Ovary (tissue), 9 donors: ENCODE results near the gene GOLGA5. TPM values are rescaled to one million over a fixed set of nuclear protein-coding genes. Genes with fewer than 3 reads are reported as not detected.

Experiments used
- DNase-seq, 5 donors: peaks; one replicate each; pipeline ENCODE4 v3.0.0-alpha.2; 2019 to 2020
- H3K27ac ChIP-seq, 2 donors: fragments of 200-600 bp; one replicate each; pipeline versions ENCODE4 v1.5.1 to v1.8.0; 2019 to 2022
- H3K27me3 ChIP-seq: fragments of 200-600 bp; one replicate; pipeline ENCODE4 v1.8.0; 2022
- H3K36me3 ChIP-seq: fragments of 200-600 bp; sonication (generic); one replicate; pipeline ENCODE4 v1.5.1; 2019
- H3K4me1 ChIP-seq: one replicate; pipeline ENCODE4 v1.8.1; 2013; ENCODE audit warnings: mild to moderate bottlenecking, moderate library complexity; ENCODE audit not compliant: insufficient read depth
- H3K4me3 ChIP-seq: fragments of 200-600 bp; sonication (generic); one replicate; pipeline ENCODE4 v1.5.1; 2017
- H3K9me3 ChIP-seq, 2 donors: fragments of 200-600 bp in 1 of 2; sonication (generic) in 1 of 2; one replicate each; pipeline versions ENCODE4 v1.5.1 to v1.8.1; 2013 to 2019; ENCODE audit warnings: mild to moderate bottlenecking in 1 of 2, moderate library complexity in 1 of 2
- EP300 ChIP-seq: sonication (generic); formaldehyde crosslinking; IDR thresholded peaks from one replicate; pipeline ENCODE4 v1.6.1; 2017; ENCODE audit warnings: antibody characterized with exemption
- POLR2A ChIP-seq: fragments of 450-650 bp; IDR thresholded peaks from one replicate; pipeline ENCODE4 v1.6.1; 2017; ENCODE audit warnings: antibody characterized with exemption, mild to moderate bottlenecking, moderate library complexity
- WGBS, 3 donors: extraction: QIAGEN DNeasy Blood & Tissue Kit in 1 of 3; methylation state at CpG; one replicate each; pipeline versions ENCODE4 v1.1.5 to v1.1.7; 2013 to 2017; 5-methylcytosine and 5-hydroxymethylcytosine counted together
- intact Hi-C, 4 donors: fragments of 100-400 bp; cut with DNase I; formaldehyde crosslinking; loops; one replicate each; pipeline versions ENCODE4 v1.11.0 to v1.15.1; 2022 to 2023
- polyA plus RNA-seq, 2 donors: library from polyadenylated mRNA; stranded (reverse); fragments of 200-250 nt in 1 of 2; fragments of 350-450 nt in 1 of 2; fragmentation: Illumina TruSeq in 1 of 2; extraction: RNeasy Lipid Tissue Mini Kit (QIAGEN cat#74804) in 1 of 2; gene quantifications; one replicate each; pipeline ENCODE4 v1.2.3, GENCODE V29; 2013 to 2014
- total RNA-seq, 7 donors: library from RNA; depleted of rRNA in 2 of 7; stranded (reverse); fragments of >200 nt in 2 of 7; fragmentation: NEBNext Ultra II Directional in 3 of 7; extraction: Animal tissue kit (Norgen Biotek cat#: 25700) in 3 of 7; gene quantifications; one replicate each; pipeline versions ENCODE4 v1.1.0 to v1.2.4, GENCODE V29; 2016 to 2023
- TF ChIP-seq, protein P1 (sequence below), 3 donors: fragments of 450-650 bp in 2 of 3; fragments of 200-600 bp in 1 of 3; IDR thresholded peaks; one replicate each; pipeline versions ENCODE4 v1.5.1 to v1.8.0; 2016 to 2022; ENCODE audit warnings: antibody characterized with exemption in 3 of 3, mild to moderate bottlenecking in 1 of 3
- donor health status: DM: no; HTN: no; CAD: no; lungs with moderate emphysema.
- donor health status: DM: no; HTN: no; CAD: no.
- donor health status: Bipolar disorder and iron deficiency.
- donor health status: DM: yes; HTN: yes; CAD: no.
- donor health status: DM: no; HTN: no; CAD: no.
- donor health status: DM: yes; HTN: yes; CAD: no.

Gene GOLGA5
- total and polyA plus RNA-seq, 9 donors, result 19.6 to 31.2 (median 25.9) TPM

DNA sequence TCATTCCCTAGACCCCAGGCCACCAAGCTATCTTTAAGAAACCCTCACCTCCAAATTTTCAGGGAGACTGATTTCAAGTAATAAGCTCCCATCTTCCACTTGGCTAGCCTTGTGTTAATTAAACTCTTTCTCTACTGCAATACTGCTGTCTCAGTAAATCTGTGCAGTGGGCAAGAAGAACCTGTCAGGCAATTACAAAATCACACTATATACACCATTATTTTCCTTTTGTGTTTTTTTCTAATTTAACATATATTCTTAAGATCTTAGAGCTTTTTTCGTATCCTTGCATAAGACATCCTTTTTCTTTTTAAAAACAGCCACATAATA lies 7.7 kb upstream of the GOLGA5 start:
- no peaks in the 10 kb centered on the region for H3K36me3 ChIP-seq
- H3K9me3 ChIP-seq, result no peaks in the 10 kb centered on the region
- H3K4me1 ChIP-seq, result peaks cover 5% of the 10 kb centered on the region
- no peak for DNase-seq
- H3K27ac ChIP-seq, result peak overlapping the region; percentile 72
- intact Hi-C loops, result loop anchor here in 3 of 4 donors (2.0 to 10.0 kb wide), 3 partner anchors 72 to 102 kb away; no protein-coding TSS in a partner anchor
- 90 to 98% (median 97%) methylated on average over 1 of the region's 1 CpG for WGBS, 3 donors
- no peaks in the 10 kb centered on the region for H3K27me3 ChIP-seq
- TF ChIP-seq, protein P1, sequence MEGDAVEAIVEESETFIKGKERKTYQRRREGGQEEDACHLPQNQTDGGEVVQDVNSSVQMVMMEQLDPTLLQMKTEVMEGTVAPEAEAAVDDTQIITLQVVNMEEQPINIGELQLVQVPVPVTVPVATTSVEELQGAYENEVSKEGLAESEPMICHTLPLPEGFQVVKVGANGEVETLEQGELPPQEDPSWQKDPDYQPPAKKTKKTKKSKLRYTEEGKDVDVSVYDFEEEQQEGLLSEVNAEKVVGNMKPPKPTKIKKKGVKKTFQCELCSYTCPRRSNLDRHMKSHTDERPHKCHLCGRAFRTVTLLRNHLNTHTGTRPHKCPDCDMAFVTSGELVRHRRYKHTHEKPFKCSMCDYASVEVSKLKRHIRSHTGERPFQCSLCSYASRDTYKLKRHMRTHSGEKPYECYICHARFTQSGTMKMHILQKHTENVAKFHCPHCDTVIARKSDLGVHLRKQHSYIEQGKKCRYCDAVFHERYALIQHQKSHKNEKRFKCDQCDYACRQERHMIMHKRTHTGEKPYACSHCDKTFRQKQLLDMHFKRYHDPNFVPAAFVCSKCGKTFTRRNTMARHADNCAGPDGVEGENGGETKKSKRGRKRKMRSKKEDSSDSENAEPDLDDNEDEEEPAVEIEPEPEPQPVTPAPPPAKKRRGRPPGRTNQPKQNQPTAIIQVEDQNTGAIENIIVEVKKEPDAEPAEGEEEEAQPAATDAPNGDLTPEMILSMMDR (IDR thresholded peaks at IDR 0.05), result no peak
- no peak overlapping the region for H3K4me3 ChIP-seq

- Histone ChIP-seq H3K27ac (no peak overlapping the region), H3K9me3 (no peaks in the 10 kb centered on the region), H3K27me3 (no peaks in the 10 kb centered on the region), H3K36me3 (no peaks in the 10 kb centered on the region), H3K4me3 (no peak overlapping the region), H3K4me1 (peaks cover 5% of the 10 kb centered on the region)
- WGBS, 3 donors, result 94 to 97% (median 94%) methylated on average over 2 of the region's 2 CpGs
- DNase-seq, result no peak
- TF ChIP-seq EP300 (no peak), POLR2A (no peak)
- TF ChIP-seq, protein P1 (IDR thresholded peaks at IDR 0.05), result no peak
- intact Hi-C loops, result loop anchor here in 3 of 4 donors (2.0 to 10.0 kb wide), 3 partner anchors 73 to 103 kb away; no protein-coding TSS in a partner anchor
Observed at GRCh38 chr14:92787554-92787953, 6.6 kb upstream of the GOLGA5 start.

GRCh38 chr14:92789457-92790089 lies 4.5 kb upstream of the GOLGA5 start:
- Histone ChIP-seq H3K4me3 (no peak overlapping the region), H3K36me3 (no peaks in the 10 kb centered on the region)
- intact Hi-C loops, result loop anchor here in 2 of 4 donors (10.0 kb wide), 2 partner anchors 75 to 105 kb away; no protein-coding TSS in a partner anchor

GRCh38 chr14:92792885-92793284 lies 1.2 kb upstream of the GOLGA5 start:
- Histone ChIP-seq H3K4me1 (peaks cover 4% of the 10 kb centered on the region), H3K4me3 (no peak overlapping the region), H3K27me3 (no peaks in the 10 kb centered on the region), H3K9me3 (no peaks in the 10 kb centered on the region), H3K36me3 (no peaks in the 10 kb centered on the region), H3K27ac (no peak overlapping the region)
- WGBS, 3 donors, result 59 to 76% (median 68%) methylated on average over 4 of the region's 4 CpGs
- TF ChIP-seq POLR2A (no peak), EP300 (no peak)
- TF ChIP-seq, protein P1 (IDR thresholded peaks at IDR 0.05), result no peak
- DNase-seq, result no peak
- intact Hi-C loops, result no loop called here

More at GRCh38 chr14:92789457-92790089, 4.5 kb upstream of the GOLGA5 start:
- peaks cover 5% of the 10 kb centered on the region for H3K4me1 ChIP-seq
- no peaks in the 10 kb centered on the region for H3K27me3 ChIP-seq
- no peak overlapping the region for H3K27ac ChIP-seq
- no peaks in the 10 kb centered on the region for H3K9me3 ChIP-seq
- TF ChIP-seq EP300 (no peak), POLR2A (no peak)
- TF ChIP-seq, protein P1 (IDR thresholded peaks at IDR 0.05), result no peak
- no peak for DNase-seq
